ENCODE results near the gene ENDOU.

Gene ENDOU, protein sequence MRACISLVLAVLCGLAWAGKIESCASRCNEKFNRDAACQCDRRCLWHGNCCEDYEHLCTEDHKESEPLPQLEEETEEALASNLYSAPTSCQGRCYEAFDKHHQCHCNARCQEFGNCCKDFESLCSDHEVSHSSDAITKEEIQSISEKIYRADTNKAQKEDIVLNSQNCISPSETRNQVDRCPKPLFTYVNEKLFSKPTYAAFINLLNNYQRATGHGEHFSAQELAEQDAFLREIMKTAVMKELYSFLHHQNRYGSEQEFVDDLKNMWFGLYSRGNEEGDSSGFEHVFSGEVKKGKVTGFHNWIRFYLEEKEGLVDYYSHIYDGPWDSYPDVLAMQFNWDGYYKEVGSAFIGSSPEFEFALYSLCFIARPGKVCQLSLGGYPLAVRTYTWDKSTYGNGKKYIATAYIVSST

GRCh38 chr12:47725091-47725772 lies at the start of gene ENDOU:
Gene ENDOU, minus strand, starts transcription at chr12:47725490. Its CDS starts 77 bp downstream, at chr12:47725413.
- DNase-seq (ENCODE audit: low read depth in 2 of 2), result no peak

- DNase-seq (ENCODE audit: low read depth in 2 of 2), result no peak
These were observed 49.4 kb upstream of the ENDOU start for GRCh38 chr12:47774663-47775062.

DNA sequence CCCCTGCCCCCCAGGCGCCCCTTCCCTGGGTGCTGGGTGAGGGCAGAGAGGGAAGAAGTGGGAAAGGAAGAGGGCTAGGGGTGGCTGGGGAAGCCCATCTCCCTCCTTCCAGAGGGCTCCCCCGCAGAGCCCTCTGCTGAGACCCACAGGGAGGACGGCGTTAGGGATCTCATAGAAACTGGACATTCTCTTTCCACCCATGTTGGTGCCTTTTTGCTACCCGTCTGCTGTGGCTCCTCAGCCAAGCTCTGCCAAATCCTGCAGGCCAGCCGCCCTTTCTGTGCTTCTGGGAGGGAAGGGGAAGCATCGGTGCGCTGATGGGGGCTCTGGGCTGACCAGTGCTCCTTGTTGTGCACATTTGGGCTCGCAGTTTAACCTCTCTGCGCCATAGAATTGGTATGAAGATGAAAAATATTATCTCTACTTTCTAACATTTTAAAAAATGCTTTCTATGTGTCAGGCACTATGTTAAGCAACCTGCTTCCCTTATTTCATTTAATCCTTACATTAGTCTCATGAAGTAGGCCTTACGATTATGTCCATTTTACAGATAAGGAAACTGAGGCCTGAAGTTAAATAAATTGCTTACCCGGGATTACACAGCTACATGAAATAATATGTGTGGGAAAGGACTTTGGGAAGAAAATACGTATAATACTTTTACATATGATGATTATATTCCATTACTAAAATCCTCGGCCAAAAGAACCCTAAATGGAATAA lies 48.7 kb upstream of the ENDOU start:
- no peak for DNase-seq (ENCODE audit: low read depth in 2 of 2)

GRCh38 chr12:47773062-47773857 lies 48.0 kb upstream of the ENDOU start, which contains the start of gene SLC48A1:
Gene SLC48A1, plus strand, starts transcription at chr12:47773238. Its CDS starts 67 bp downstream, at chr12:47773305.
- peak; percentile 58 to 72 for DNase-seq (ENCODE audit: low read depth in 2 of 2)

DNA sequence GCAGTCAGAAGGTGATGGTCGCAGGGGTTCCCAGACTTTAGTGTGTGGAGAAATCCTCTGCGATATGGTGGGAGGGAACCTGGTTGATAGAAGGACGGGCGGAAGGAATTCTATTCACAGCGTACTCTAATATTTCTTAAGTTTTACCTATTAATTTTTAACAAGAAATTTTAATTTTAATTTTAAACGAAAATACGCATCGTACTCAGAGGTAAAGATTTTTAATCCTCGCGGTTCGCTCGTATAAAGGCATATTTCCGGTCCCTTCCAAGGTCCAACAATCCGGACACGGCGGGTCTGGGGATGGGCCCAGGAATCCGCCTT lies 47.4 kb upstream of the ENDOU start:
- no peak for DNase-seq (ENCODE audit: low read depth in 2 of 2)

DNA sequence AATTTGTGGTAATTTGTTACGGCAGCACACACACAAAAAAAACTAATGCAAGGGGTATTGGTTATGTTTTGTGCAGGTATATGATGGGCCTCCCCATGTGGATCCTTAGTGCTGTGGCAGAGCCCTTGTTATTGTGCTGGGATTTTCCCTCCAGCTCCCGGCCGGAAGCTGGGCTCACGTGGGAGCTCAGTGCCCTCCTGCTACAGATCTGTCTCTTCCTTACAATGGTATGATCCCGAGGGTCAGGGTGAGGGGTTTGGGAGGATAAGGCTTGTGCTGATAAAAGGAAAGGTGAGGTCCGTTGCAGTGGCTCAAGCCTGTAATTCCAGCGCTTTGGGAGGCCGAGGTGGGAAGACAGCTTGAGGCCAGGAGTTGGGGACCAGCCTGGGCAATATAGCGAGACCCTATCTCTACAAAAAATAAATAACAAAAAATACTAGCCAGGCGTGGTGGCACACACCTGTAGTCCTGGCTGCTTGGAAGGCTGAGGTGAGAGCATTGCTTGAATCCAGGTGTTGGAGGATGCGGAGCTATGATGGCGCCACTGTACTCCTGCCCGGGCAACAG lies 46.9 kb upstream of the ENDOU start:
- no peak for DNase-seq (ENCODE audit: low read depth in 2 of 2)

DNA sequence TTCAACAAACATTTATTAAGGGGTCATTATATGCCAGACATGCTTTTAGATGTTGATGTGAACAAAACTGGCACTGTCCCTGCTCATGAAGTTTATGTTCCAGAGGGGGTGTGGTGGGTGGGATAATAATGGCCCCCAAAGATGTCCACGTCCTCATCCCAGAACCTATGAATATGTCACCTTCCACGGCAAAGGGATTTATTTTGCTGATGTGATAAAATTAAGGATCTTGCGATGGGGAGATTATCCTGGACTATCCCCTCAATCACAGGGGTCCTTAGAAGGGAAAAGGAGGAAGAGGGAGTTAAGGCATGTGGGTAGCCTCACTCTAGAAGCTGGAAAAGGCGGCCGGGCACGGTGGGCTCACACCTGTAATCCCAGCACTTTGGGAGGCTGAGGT lies 46.0 kb upstream of the ENDOU start:
- no peak for DNase-seq (ENCODE audit: low read depth in 2 of 2)

- no peak for DNase-seq (ENCODE audit: low read depth in 2 of 2)
These were observed 44.9 kb upstream of the ENDOU start for GRCh38 chr12:47770086-47770726.

GRCh38 chr12:47769234-47770085 lies 44.2 kb upstream of the ENDOU start:
- DNase-seq (ENCODE audit: low read depth in 2 of 2), result no peak

DNA sequence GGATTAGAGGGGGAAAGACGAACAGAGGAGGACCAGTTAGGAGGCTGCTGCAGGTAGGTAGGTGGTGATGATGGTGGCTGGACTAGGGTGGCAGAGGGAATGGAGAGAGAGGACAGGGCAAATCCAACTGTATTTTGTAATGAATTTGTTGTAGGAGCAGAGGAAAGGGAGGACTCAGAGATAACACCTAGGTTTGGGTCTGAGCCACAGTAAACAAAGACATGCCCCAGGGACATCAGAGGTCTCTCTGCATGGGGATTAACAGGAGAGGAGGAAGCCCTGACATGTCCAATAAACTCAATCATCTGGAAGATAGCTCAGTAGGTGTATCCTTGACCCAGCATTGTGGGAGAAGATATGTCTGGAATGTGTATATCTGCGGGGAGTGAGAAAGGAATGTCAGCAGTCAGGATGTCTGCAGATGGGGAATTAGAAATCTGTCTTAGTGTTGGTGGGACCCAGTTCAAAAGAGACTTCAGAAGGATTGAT lies 43.1 kb upstream of the ENDOU start:
- no peak for DNase-seq (ENCODE audit: low read depth in 2 of 2)

- peak; percentile 59 to 66 for DNase-seq (ENCODE audit: low read depth in 2 of 2)
These were observed 42.0 kb upstream of the ENDOU start for GRCh38 chr12:47767216-47767724.

GRCh38 chr12:47766502-47767215 lies 41.4 kb upstream of the ENDOU start:
- no peak for DNase-seq (ENCODE audit: low read depth in 2 of 2)

GRCh38 chr12:47763481-47764346 lies 38.4 kb upstream of the ENDOU start:
- no peak for DNase-seq (ENCODE audit: low read depth in 2 of 2)

- no peak for DNase-seq (ENCODE audit: low read depth in 2 of 2)
These were observed 37.7 kb upstream of the ENDOU start for GRCh38 chr12:47762850-47763465.

DNA sequence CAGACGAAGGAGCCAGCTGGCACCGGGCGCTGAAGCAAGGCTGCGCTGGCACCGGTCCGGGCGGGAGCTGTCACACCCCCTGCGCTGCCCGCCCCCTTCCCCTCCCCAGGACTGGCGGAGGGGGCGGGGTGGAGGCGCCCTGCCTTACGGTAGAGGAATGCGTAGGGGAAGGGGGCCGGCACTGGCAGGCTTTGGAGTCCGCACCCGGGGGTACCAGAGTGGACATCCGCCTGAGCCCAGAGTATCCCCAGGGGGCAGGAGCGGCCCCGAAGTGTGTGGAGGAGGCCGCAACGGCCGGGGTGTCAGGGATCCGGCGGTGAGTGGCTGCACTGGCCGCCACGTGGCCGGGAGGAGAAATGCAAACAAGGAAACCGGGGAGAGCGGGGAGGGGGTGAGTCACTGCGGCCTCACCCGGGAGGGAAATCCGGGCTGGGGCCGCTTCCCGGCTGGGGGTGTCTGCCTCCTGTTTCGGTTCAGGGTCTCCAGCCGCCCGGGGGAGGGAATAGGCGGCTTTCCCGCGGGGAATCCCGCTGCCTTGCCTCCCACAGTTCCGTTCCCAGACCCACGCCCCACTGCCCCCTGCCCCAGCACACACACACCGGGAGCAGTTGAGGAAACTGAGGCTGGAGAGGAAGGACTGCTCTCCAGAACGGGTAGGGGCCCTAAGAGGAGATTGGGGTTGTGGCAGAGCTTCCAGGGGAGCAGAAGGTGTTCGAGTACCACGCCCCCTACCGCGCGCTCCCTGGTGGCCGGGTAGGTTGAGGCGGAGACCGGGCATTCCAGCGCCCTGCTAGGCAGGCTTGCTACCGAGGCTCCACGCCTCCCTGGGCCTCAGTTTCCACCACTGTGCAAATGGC lies 33.8 kb upstream of the ENDOU start, which contains the start of gene RAPGEF3:
TSS of gene RAPGEF3 (minus strand) at position 47 of the 857 bp plus-strand sequence. CDS start 324 bp downstream, outside the sequence.
- DNase-seq (ENCODE audit: low read depth in 2 of 2), result peak; percentile 56 to 60

GRCh38 chr12:47758584-47758833 lies 33.2 kb upstream of the ENDOU start:
- no peak for DNase-seq (ENCODE audit: low read depth in 2 of 2)

All from stimulated activated CD4-positive, alpha-beta T cell treated with anti-CD3 and anti-CD28 coated beads, Interleukin-1b, Interleukin-23, amount 100 ng/mL, for 4 hours (primary cell).